Kidney epithelial cell (primary cell): Measurements from ENCODE around the gene FABP1. TPM values are rescaled to one million over a fixed set of nuclear protein-coding genes. Genes with fewer than 3 reads are reported as not detected.

Experiments used
- DNase-seq: peaks from one replicate; pipeline ENCODE4 v3.0.0-alpha.2; 2010; ENCODE audit warnings: low read depth
- H3K27me3 ChIP-seq: 2 replicates; pipeline ENCODE4 v1.6.0; 2011; ENCODE audit warnings: low read length; ENCODE audit not compliant: control insufficient read depth, insufficient read depth
- H3K36me3 ChIP-seq: 2 replicates; pipeline ENCODE4 v1.5.1; 2011; ENCODE audit warnings: low read length; ENCODE audit not compliant: control insufficient read depth, insufficient read depth
- H3K4me3 ChIP-seq: 2 replicates; pipeline ENCODE4 v1.5.1; 2011; ENCODE audit warnings: low read depth, mild to moderate bottlenecking, control low read depth, low read length
- CTCF ChIP-seq: IDR thresholded peaks from 2 replicates; pipeline ENCODE4 v1.5.1; 2011; ENCODE audit warnings: mild to moderate bottlenecking, moderate library complexity, low read length, control low read depth, inconsistent platforms; ENCODE audit not compliant: insufficient read depth, poor library complexity, severe bottlenecking
- total RNA-seq: library from RNA; depleted of rRNA; stranded (reverse); fragments of >200 nt; gene quantifications from 2 replicates; pipeline ENCODE4 v1.2.3, GENCODE V29; 2015

Gene FABP1
- total RNA-seq: not detected in 2 replicates

- TF ChIP-seq CTCF: no peak
- Histone ChIP-seq H3K4me3 (no peak within 1 kb of the TSS), H3K36me3 (no peaks in the 10 kb centered on the region), H3K27me3 (no peaks in the 10 kb centered on the region)
- no peak for DNase-seq
These were observed at the start of gene FABP1 for GRCh38 chr2:88127888-88128653. Gene FABP1, minus strand, starts transcription at chr2:88128062. Its CDS starts 45 bp downstream, at chr2:88128017.

DNA sequence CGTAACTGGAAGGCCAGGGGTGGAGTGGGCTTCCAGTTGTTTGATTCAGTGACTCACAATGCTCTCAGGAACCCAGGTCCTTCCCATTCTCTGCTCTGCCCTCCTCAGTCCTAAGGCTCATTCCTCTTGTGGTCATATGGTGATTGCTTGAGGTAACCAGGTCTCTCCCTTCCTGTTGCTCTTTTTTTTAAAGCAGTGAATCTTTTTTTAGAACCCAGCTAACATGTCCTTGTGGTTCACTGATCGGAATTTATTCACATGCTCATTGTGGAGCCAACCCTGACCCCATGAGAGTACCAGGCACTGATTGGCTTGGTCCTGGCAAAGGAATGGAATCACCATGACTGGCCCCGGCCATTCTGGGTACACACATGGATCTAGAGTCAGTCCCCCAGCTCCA is 49.7 kb upstream of the FABP1 start:
- DNase-seq: no peak
- TF ChIP-seq CTCF: no peak
- Histone ChIP-seq H3K27me3 (no peaks in the 10 kb centered on the region), H3K36me3 (no peaks in the 10 kb centered on the region), H3K4me3 (no peak overlapping the region)

GRCh38 chr2:88176352-88176984 is 48.6 kb upstream of the FABP1 start:
- Histone ChIP-seq H3K27me3 (no peaks in the 10 kb centered on the region), H3K4me3 (no peak overlapping the region)
- no peak for TF ChIP-seq CTCF

GRCh38 chr2:88172882-88173281 is 45.0 kb upstream of the FABP1 start:
- no peak for TF ChIP-seq CTCF
- Histone ChIP-seq H3K36me3 (no peaks in the 10 kb centered on the region), H3K27me3 (no peaks in the 10 kb centered on the region), H3K4me3 (no peak overlapping the region)
- no peak for DNase-seq

More at GRCh38 chr2:88176352-88176984, 48.6 kb upstream of the FABP1 start:
- no peaks in the 10 kb centered on the region for H3K36me3 ChIP-seq
- no peak for DNase-seq

DNA sequence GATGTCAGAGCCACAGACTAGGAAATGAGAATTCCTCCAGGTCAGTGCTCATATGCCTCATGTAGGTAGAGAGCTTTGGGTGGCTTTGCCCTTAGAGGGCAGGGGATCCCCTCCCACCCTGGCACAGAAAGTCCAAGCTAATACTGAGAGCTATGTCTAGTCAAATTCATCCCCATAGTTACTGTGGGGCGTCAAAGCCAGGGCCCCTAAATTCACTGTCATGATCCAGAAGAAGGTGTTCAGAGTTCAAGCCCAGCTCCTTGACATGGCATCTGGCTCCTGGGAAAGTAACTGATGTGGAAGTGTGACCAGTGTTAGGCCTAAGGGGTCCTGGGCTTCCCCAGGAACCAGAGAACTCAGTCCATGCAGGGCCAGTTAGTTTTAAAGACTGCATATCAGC is 44.1 kb upstream of the FABP1 start:
- DNase-seq: no peak
- H3K36me3 ChIP-seq: no peaks in the 10 kb centered on the region
- no peaks in the 10 kb centered on the region for H3K27me3 ChIP-seq
- no peak overlapping the region for H3K4me3 ChIP-seq
- TF ChIP-seq CTCF: no peak

- H3K27me3 ChIP-seq: no peaks in the 10 kb centered on the region
- no peaks in the 10 kb centered on the region for H3K36me3 ChIP-seq
- peak overlapping the region; percentile 66 for H3K4me3 ChIP-seq
- TF ChIP-seq CTCF: peak; percentile 1
- no peak for DNase-seq
These were observed 42.6 kb upstream of the FABP1 start for GRCh38 chr2:88170472-88170892.
